Smooth muscle cell (in vitro differentiated cells): ENCODE results near the gene HTRA2. TPM values are rescaled to one million over a fixed set of nuclear protein-coding genes. Genes with fewer than 3 reads are reported as not detected.
A peak's percentile ranks its signal among the peaks of the same experiment; 100 is the strongest.

ENCODE experiments used
- DNase-seq: peaks from one replicate; lab custom pipeline; 2025; ENCODE audit not compliant: unreplicated experiment; lab: John Stamatoyannopoulos, UW
- H2AFZ ChIP-seq: fragments of 200-600 bp; sonication (generic); 2 replicates; pipeline ENCODE4 v1.6.0; 2016; ENCODE audit warnings: antibody characterized with exemption, low read depth, mild to moderate bottlenecking
- H3F3A ChIP-seq: fragments of 200-600 bp; sonication (generic); 2 replicates; pipeline ENCODE4 v1.6.0; 2017; ENCODE audit warnings: antibody characterized with exemption, low read depth
- H3K27ac ChIP-seq: fragments of 200-600 bp; sonication (generic); 2 replicates; pipeline ENCODE4 v1.5.1; 2016; ENCODE audit warnings: low read depth, mild to moderate bottlenecking
- H3K27me3 ChIP-seq: fragments of 200-600 bp; sonication (generic); 2 replicates; pipeline ENCODE4 v1.6.1; 2016; ENCODE audit warnings: low read depth, mild to moderate bottlenecking
- H3K36me3 ChIP-seq: fragments of 200-600 bp; sonication (generic); 2 replicates; pipeline ENCODE4 v1.5.1; 2016; ENCODE audit warnings: low read depth
- H3K4me1 ChIP-seq: fragments of 200-600 bp; sonication (generic); 2 replicates; pipeline ENCODE4 v1.5.1; 2016; ENCODE audit warnings: low read depth
- H3K4me2 ChIP-seq: fragments of 200-600 bp; sonication (generic); 2 replicates; pipeline ENCODE4 v1.6.0; 2016; ENCODE audit warnings: mild to moderate bottlenecking
- H3K4me3 ChIP-seq: fragments of 200-600 bp; sonication (generic); 2 replicates; pipeline ENCODE4 v1.5.1; 2016; ENCODE audit warnings: mild to moderate bottlenecking
- H3K79me2 ChIP-seq: fragments of 200-600 bp; sonication (generic); 2 replicates; pipeline ENCODE4 v1.6.0; 2016; ENCODE audit warnings: low read depth, mild to moderate bottlenecking
- H3K9ac ChIP-seq: fragments of 200-600 bp; sonication (generic); 2 replicates; pipeline ENCODE4 v1.6.0; 2016; ENCODE audit warnings: low read depth
- H3K9me3 ChIP-seq: fragments of 200-600 bp; sonication (generic); replicated peaks from 2 replicates; pipeline ENCODE4 v1.5.1; 2016; ENCODE audit warnings: low read depth
- H4K20me1 ChIP-seq: fragments of 200-600 bp; sonication (generic); 2 replicates; pipeline ENCODE4 v1.6.0; 2016; ENCODE audit warnings: low read depth
- CTCF ChIP-seq: fragments of 200-600 bp; sonication (generic); IDR thresholded peaks from 2 replicates; pipeline ENCODE4 v1.5.1; 2017; ENCODE audit warnings: borderline replicate concordance, mild to moderate bottlenecking, antibody characterized with exemption; ENCODE audit not compliant: insufficient read depth, poor library complexity, severe bottlenecking
- WGBS: methylation state at CpG from one replicate; pipeline ENCODE4 v1.1.7; 2016; ENCODE audit warnings: low lambda C conversion rate; 5-methylcytosine and 5-hydroxymethylcytosine counted together
- polyA plus RNA-seq: library from polyadenylated mRNA; unstranded; fragments of >200 nt; fragmentation: Nextera tagmentation; extraction: Ambion mirVana; gene quantifications from 2 replicates; pipeline ENCODE4 v1.2.1, GENCODE V29; 2016
- total RNA-seq: library from RNA; depleted of rRNA; stranded (reverse); fragments of >200 nt; gene quantifications from 2 replicates; pipeline ENCODE4 v1.2.3, GENCODE V29; 2014

The HTRA2 gene
- total and polyA plus RNA-seq, 2 experiments from 2014 or later = 19.1 to 30.4 TPM

GRCh38 chr2:74515981-74516633 is 13.6 kb upstream of the HTRA2 start:
- Histone ChIP-seq H3K4me1 (peaks cover 17% of the 10 kb centered on the region), H3K9ac (no peak overlapping the region), H4K20me1 (no peaks in the 10 kb centered on the region), H3K9me3 (no peaks in the 10 kb centered on the region), H3K27ac (no peak overlapping the region), H2AFZ (no peak overlapping the region), H3K27me3 (peaks cover 100% of the 10 kb centered on the region), H3K4me2 (peak overlapping the region; percentile 84), H3K79me2 (no peaks in the 10 kb centered on the region), H3K36me3 (no peaks in the 10 kb centered on the region), H3F3A (no peaks in the 10 kb centered on the region), H3K4me3 (peak overlapping the region; percentile 26)
- DNase-seq = no peak
- no peak for TF ChIP-seq CTCF
- 10% methylated on average over 65 of the region's 72 CpGs for WGBS

- H3K36me3 ChIP-seq = no peaks in the 10 kb centered on the region
- TF ChIP-seq CTCF = no peak
- H3K4me3 ChIP-seq = no peak overlapping the region
- no peaks in the 10 kb centered on the region for H3F3A ChIP-seq
- H4K20me1 ChIP-seq = no peaks in the 10 kb centered on the region
- H3K9me3 ChIP-seq = no peaks in the 10 kb centered on the region
- 83% methylated on average over 13 of the region's 13 CpGs for WGBS
- H3K27me3 ChIP-seq = peaks cover 100% of the 10 kb centered on the region
- H3K4me2 ChIP-seq = peak overlapping the region; percentile 84
- no peaks in the 10 kb centered on the region for H3K79me2 ChIP-seq
- H3K9ac ChIP-seq = no peak overlapping the region
- no peak overlapping the region for H2AFZ ChIP-seq
- no peak overlapping the region for H3K27ac ChIP-seq
- DNase-seq = no peak
- H3K4me1 ChIP-seq = peaks cover 17% of the 10 kb centered on the region
These were observed 13.1 kb upstream of the HTRA2 start for GRCh38 chr2:74516650-74517049.

- TF ChIP-seq CTCF = no peak
- H4K20me1 ChIP-seq = peaks cover 3% of the 10 kb centered on the region
- no peak overlapping the region for H3K4me2 ChIP-seq
- no peaks in the 10 kb centered on the region for H3K36me3 ChIP-seq
- no peak for DNase-seq
- 89% methylated on average over 3 of the region's 3 CpGs for WGBS
- no peaks in the 10 kb centered on the region for H3F3A ChIP-seq
- H2AFZ ChIP-seq = no peak overlapping the region
- H3K9me3 ChIP-seq = no peaks in the 10 kb centered on the region
- H3K27ac ChIP-seq = no peak overlapping the region
- no peak overlapping the region for H3K9ac ChIP-seq
- no peaks in the 10 kb centered on the region for H3K4me1 ChIP-seq
- H3K27me3 ChIP-seq = peaks cover 49% of the 10 kb centered on the region
- no peaks in the 10 kb centered on the region for H3K79me2 ChIP-seq
- H3K4me3 ChIP-seq = no peak overlapping the region
These were observed 7.2 kb upstream of the HTRA2 start for GRCh38 chr2:74522516-74522915.

- H3K4me3 ChIP-seq = no peak overlapping the region
These were observed 5.7 kb upstream of the HTRA2 start for GRCh38 chr2:74524005-74524404.

More at GRCh38 chr2:74524005-74524404, 5.7 kb upstream of the HTRA2 start:
- peaks cover 7% of the 10 kb centered on the region for H3K4me1 ChIP-seq
- DNase-seq = no peak
- H3K36me3 ChIP-seq = no peaks in the 10 kb centered on the region
- no peaks in the 10 kb centered on the region for H3F3A ChIP-seq
- no peak overlapping the region for H3K4me2 ChIP-seq
- H3K9me3 ChIP-seq = no peaks in the 10 kb centered on the region
- H4K20me1 ChIP-seq = peaks cover 11% of the 10 kb centered on the region
- 91% methylated on average over 9 of the region's 9 CpGs for WGBS
- H2AFZ ChIP-seq = no peak overlapping the region
- no peak overlapping the region for H3K9ac ChIP-seq
- H3K27ac ChIP-seq = no peak overlapping the region
- TF ChIP-seq CTCF = no peak
- peaks cover 12% of the 10 kb centered on the region for H3K79me2 ChIP-seq
- H3K27me3 ChIP-seq = peaks cover 34% of the 10 kb centered on the region
